RWPE2 (cell line): ENCODE data around the gene TMBIM6.
"Not testable (repeated sequence)": the region's sequence is repeated elsewhere in the genome, so short reads cannot be mapped to it uniquely, and the experiment has no call there.

ENCODE experiments used
- ATAC-seq: fragments of 200-7000 bp; cut with Tn5 transposase; 3 replicates; pipeline ENCODE4 v1.9.1; 2021; ENCODE audit warnings: low read depth
- DNase-seq: peaks from one replicate; pipeline ENCODE4 v3.0.0-alpha.2; 2020; ENCODE audit warnings: low spot score
- H3K27ac ChIP-seq: fragments of 450-650 bp; 2 replicates; pipeline ENCODE4 v1.5.1; 2017; ENCODE audit warnings: mild to moderate bottlenecking; ENCODE audit not compliant: poor library complexity, severe bottlenecking
- H3K27me3 ChIP-seq: fragments of 250-450 bp; sonication (Bioruptor Pico); 2 replicates; pipeline ENCODE4 v1.5.1; 2021; ENCODE audit warnings: mild to moderate bottlenecking, moderate library complexity; ENCODE audit not compliant: insufficient read depth, poor library complexity, severe bottlenecking
- H3K36me3 ChIP-seq: fragments of 250-450 bp; sonication (Bioruptor Pico); 2 replicates; pipeline ENCODE4 v1.5.1; 2020; ENCODE audit warnings: low read depth, mild to moderate bottlenecking, moderate library complexity
- H3K4me1 ChIP-seq: fragments of 250-450 bp; sonication (Bioruptor Pico); 2 replicates; pipeline ENCODE4 v1.5.1; 2021; ENCODE audit warnings: mild to moderate bottlenecking, moderate library complexity; ENCODE audit not compliant: insufficient read depth, poor library complexity, severe bottlenecking
- H3K4me3 ChIP-seq: fragments of 250-450 bp; sonication (Bioruptor Pico); 2 replicates; pipeline ENCODE4 v1.5.1; 2021; ENCODE audit warnings: mild to moderate bottlenecking, moderate library complexity; ENCODE audit not compliant: severe bottlenecking
- H3K9me3 ChIP-seq: fragments of 250-450 bp; sonication (Bioruptor Pico); 2 replicates; pipeline ENCODE4 v1.5.1; 2021; ENCODE audit warnings: mild to moderate bottlenecking, moderate library complexity; ENCODE audit not compliant: severe bottlenecking
- CTCF ChIP-seq: fragments of 450-650 bp; IDR thresholded peaks from one replicate; pipeline ENCODE4 v1.5.1; 2017; ENCODE audit warnings: mild to moderate bottlenecking, moderate library complexity; ENCODE audit not compliant: poor library complexity, severe bottlenecking

Gene TMBIM6

GRCh38 chr12:49776413-49776812, 35.1 kb downstream of the TMBIM6 start:
- peak; percentile 87 for ATAC-seq
- peak; percentile 84 for TF ChIP-seq CTCF
- Histone ChIP-seq H3K27me3 (no peaks in the 10 kb centered on the region), H3K9me3 (no peaks in the 10 kb centered on the region), H3K36me3 (no peaks in the 10 kb centered on the region), H3K27ac (no peak overlapping the region), H3K4me1 (peaks cover 12% of the 10 kb centered on the region), H3K4me3 (no peak overlapping the region)
- DNase-seq: no peak

- Histone ChIP-seq H3K9me3 (no peaks in the 10 kb centered on the region), H3K4me3 (no peak overlapping the region), H3K27ac (no peak overlapping the region), H3K4me1 (peaks cover 12% of the 10 kb centered on the region), H3K36me3 (no peaks in the 10 kb centered on the region), H3K27me3 (no peaks in the 10 kb centered on the region)
- TF ChIP-seq CTCF: no peak
- no peak for DNase-seq
- no peak; the same call in 2 of the 3 replicates for ATAC-seq
Measured at GRCh38 chr12:49776858-49777257, 35.5 kb downstream of the TMBIM6 start.

GRCh38 chr12:49777341-49777740, 36.0 kb downstream of the TMBIM6 start:
- no peak for TF ChIP-seq CTCF
- no peaks in the 10 kb centered on the region for H3K27me3 ChIP-seq
- H3K27ac ChIP-seq: no peak overlapping the region
- ATAC-seq: no peak
- no peak overlapping the region for H3K4me3 ChIP-seq
- no peaks in the 10 kb centered on the region for H3K9me3 ChIP-seq
- H3K36me3 ChIP-seq: no peaks in the 10 kb centered on the region
- peaks cover 12% of the 10 kb centered on the region for H3K4me1 ChIP-seq
- no peak for DNase-seq

GRCh38 chr12:49777800-49778748, 36.7 kb downstream of the TMBIM6 start:
- DNase-seq: no peak
- no peaks in the 10 kb centered on the region for H3K27me3 ChIP-seq
- no peak overlapping the region for H3K27ac ChIP-seq
- ATAC-seq: peak; percentile 46; the same call in 1 of the 3 replicates
- H3K36me3 ChIP-seq: no peaks in the 10 kb centered on the region
- TF ChIP-seq CTCF: peak; percentile 80
- H3K4me3 ChIP-seq: no peak overlapping the region
- no peaks in the 10 kb centered on the region for H3K9me3 ChIP-seq
- H3K4me1 ChIP-seq: peaks cover 12% of the 10 kb centered on the region

- H3K27me3 ChIP-seq: no peaks in the 10 kb centered on the region
- H3K4me1 ChIP-seq: peaks cover 12% of the 10 kb centered on the region
- no peaks in the 10 kb centered on the region for H3K36me3 ChIP-seq
- DNase-seq (no peak), ATAC-seq (no peak)
- no peak for TF ChIP-seq CTCF
- no peak overlapping the region for H3K4me3 ChIP-seq
- H3K27ac ChIP-seq: no peak overlapping the region
- H3K9me3 ChIP-seq: no peaks in the 10 kb centered on the region
Measured at GRCh38 chr12:49779581-49779980, 38.2 kb downstream of the TMBIM6 start.

GRCh38 chr12:49780914-49781313, 39.6 kb downstream of the TMBIM6 start:
- ATAC-seq, H3K4me3 ChIP-seq, H3K9me3 ChIP-seq, H3K27me3 ChIP-seq, DNase-seq, H3K27ac ChIP-seq, H3K36me3 ChIP-seq: not testable (repeated sequence)
- peaks cover 12% of the 10 kb centered on the region for H3K4me1 ChIP-seq
